GM19193 (cell line): Measurements from ENCODE around the gene UBAC1.

Experiments used
- POLR2A ChIP-seq: IDR thresholded peaks from 4 replicates; pipeline ENCODE4 v1.6.1; 2011; ENCODE audit not compliant: insufficient read depth, insufficient read length; ENCODE audit errors: extremely low read depth

Gene UBAC1

DNA sequence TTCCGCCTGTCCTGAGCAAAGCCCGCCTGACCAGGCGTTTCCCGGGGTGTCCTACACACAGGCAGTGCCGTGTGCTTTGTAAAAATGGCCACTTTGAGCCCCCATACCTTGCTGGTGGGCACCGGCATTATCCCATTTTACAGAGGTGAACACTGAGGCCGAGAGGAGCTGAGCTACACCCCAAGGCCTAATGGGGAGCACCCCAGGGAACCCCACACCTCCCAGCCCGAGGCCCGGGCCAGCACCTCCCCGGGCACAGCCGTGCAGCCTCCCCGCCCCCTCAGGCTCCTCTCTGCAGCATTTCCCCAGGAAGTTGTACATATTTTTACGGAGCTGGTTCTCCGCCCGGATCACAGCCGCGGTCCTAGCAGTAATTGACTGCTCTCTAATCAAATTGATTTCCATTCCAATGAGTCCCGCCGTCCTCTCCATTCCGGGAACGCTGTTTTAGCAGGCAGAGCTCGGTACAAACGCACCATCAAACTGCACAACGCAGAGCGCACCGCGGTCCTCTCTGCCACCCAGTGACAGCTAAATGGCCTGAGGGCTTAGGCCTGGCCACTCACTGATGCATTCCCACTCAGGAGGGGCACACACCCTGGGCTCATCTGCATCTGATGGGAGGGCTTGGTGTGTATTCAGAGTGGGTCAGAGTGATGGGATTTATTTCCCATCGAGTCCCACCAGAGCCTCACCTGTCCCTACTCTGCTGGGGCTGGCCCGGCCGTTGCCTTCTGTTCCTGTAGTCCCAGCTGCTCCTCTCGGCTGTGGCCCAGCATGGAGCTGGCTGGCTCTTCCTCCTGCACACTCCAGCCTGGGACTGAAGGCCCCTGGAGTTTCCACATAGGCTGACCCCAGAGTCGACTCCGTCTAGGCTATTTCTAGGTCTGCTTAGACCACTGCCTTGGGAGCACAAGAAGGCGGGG, 36.2 kb upstream of the UBAC1 start:
- no peak for TF ChIP-seq POLR2A

- TF ChIP-seq POLR2A = no peak
Observed at GRCh38 chr9:135995816-135996215, 34.6 kb upstream of the UBAC1 start.

GRCh38 chr9:135994501-135995192, 33.5 kb upstream of the UBAC1 start:
- TF ChIP-seq POLR2A = no peak

- no peak for TF ChIP-seq POLR2A
Observed at GRCh38 chr9:135993765-135994500, 32.8 kb upstream of the UBAC1 start.

DNA sequence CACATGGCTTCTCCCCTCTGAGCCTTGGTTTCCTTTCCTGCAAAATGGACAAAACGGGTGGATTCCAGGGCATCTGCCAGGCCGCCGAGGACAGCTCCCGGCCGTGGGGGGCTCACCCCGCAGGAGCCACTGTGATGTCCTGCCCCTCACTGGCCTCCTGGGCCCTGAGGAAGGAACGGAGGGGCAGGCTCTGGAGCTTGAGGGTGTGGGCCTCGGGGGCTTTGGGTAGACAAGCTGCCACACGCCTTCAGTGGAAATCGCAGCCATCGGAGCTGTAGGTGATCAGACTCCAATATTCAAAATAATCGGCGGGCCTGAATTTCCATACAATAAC, 32.2 kb upstream of the UBAC1 start:
- TF ChIP-seq POLR2A = no peak

DNA sequence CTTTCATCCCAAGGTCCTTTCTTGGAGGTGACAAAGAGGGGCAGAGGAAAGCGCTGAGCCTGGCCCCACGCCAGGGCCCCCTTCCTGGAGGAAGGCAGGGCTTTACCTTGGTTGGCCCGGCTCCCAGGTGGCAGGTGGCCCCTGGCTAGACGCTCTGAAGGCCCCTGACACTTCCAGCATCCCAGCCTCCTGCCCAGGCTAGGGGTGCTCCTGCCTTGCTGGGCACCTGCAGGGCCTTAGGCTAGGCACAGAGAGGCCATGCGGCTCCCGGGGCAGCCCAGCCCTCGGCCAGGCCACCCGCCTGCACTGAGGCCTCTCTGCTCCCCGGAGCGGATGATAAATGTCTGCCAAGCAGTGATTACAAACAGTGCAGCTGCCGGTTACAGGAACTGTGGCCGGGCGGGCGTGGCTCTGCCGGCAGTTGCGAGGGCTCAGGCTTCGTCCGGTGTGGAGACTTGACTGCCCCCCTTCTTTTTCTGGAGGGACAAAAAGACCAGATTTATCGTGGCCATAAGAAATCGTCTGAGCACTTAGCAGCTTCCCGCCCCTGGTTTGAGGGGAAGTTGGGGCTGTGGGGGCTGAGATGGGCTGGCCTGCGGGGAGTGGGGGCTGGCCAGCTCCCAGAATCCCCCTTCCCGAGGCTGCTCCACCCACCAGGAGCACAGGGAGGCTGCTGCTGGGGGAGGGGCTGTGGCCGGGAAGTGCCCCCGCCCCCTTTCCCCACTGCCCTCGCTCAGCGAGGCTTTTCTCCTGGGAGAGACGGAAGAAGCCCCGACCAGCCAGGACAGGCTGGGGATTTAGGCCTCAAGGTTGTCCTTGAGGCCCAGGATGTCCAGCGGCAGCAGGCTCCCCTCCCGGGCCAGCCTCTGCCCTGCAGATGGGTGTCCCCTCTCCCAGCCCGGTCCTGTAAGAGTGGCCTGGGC, 31.6 kb upstream of the UBAC1 start:
- TF ChIP-seq POLR2A = no peak

DNA sequence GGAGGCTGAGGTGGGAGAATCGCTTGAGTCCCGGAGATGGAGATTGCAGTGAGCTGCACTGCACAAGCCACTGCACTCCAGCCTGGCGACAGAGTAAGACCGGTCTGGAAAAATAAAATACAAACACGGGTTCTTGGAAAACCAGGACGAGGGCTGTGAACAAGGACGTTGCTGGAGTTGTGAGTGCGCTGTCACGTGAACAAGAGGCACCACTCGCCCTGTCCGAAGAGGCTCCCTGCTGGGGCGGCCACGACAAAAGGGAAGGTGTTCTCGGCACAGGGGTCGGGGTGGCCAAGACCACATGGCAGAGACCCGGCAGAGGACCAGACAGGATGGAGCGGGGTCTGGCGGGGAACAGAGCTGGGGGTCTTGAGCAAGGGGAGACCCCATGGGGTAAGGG, 30.6 kb upstream of the UBAC1 start:
- no peak for TF ChIP-seq POLR2A

DNA sequence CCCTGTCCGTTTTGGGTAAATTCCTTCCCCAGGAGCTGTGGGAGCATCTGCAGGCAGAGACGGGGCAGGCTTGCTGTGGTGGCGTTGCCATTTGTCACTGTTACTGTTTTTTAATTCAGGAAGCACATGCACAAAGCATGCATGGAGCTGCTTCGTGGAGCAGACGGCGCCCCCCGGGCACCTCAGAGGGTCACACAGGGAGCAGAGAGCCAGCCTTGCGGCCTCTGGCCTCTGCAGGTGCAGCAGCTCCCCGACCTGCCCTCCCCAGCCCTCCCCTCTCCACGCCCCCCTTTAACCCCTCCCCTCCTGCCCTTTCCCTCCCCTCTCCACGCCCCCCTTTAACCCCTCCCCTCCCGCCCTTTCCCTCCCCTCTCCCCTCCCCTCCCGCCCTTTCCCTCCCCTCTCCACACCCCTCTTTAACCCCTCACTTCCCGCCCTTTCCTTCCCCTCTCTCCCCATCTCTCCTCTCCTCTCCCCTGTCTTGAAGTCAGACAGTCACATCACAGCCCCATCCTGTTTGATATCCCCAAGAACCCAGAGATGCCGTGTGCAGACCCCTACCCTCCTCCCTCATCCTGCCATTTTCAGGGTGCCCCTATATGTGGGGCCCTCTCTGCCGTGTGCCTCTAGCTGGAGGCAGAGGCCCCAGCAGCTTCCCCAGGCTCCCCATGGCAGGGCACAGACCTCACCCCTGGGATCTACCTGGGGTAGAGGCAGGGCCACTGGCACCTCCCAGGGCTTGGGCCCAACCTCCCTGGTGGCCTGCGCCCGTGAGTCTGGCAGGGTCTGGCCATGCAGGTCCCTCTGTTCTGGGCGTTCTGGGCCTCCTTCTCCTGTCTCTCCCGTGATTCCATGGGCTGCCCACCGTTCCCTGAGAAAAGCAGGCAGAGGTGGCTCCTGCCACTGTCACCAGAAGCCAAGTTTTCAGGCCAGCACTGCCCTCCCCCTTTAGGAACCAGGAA, 29.6 kb upstream of the UBAC1 start:
- TF ChIP-seq POLR2A = no peak

DNA sequence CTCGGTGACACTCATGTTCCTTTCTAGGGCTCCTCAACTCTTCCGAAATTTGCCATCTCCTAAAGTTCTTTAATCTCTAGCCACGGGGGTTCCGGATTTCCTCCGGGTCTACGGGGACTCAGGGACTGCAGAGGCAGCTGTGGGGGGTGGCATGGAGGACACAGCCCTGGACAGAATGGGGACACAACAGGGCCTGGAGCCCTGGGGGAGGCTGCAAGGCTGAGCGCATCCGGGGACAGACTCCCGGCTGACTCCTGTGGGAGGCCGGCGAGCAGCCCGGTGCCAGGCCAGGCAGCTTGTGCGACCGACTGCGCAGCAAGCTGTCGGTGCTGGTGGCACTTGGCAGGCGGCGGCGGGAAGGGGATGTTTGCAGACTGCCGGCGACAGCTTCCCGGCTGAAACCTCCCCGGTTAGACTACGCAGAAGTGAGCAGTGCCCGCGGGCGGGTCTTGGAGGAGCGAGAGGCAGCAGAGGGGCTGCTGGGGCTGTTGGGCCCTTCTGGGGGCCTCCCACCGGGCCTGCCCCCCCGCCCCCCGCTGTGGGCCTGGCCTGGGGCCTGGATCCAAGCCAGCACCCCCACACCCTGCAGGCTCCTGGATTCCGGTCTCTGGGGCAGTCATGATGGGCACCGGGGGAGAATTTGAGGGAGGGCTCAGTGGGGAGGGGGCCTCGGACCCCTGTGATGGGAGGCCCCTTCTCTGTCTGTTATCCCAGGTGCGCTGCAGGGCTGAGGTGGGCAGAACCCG, 28.7 kb upstream of the UBAC1 start:
- no peak for TF ChIP-seq POLR2A

DNA sequence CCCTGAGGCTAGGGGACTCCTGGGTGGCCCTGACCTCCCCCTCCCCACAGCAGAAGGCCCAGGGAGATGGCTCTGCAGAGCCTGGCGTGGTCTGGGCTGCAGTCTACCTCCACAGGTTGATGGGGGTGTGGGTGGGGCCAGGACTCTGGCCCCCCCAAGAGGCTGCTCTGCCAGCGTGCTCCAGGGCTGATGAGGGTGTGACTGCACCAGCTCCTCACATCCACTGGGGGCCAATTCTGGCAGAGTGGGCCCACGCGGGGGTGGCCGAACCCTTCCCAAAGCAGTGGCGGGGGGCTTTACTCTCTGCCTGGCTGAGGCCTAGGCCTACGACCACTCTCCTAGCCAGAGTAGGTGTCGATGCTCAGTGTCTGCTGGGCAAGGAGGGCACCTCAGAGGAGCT, 28.0 kb upstream of the UBAC1 start:
- no peak for TF ChIP-seq POLR2A

- TF ChIP-seq POLR2A = no peak
Observed at GRCh38 chr9:135988493-135988892, 27.3 kb upstream of the UBAC1 start.

DNA sequence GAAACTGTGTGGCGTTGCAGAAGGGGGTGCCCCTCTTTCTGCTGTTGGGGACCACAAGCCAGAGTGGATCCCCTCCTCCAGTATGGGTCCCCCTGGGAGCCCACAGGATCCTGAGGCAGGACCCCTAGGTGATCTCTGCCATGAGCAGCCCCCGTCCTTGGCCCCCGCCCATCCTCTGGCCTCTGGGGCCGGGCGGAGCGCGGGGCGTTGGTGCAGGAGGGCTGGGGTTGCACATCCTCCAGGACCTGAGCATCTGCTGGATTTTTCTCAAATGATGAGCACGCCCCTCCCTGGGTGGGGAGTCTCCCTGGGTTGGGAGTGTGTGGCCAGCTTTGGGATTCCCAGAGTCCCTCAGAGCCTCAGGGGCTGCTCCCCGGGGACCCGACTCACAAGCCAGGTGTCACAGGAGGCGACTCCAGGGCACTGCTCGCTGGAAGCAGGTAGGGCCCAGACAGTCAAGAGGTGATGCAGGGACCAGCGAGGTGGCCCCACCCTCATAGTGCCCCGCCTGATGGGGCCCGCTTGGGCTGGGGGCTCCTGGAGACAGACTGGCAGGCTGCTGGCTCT, 26.7 kb upstream of the UBAC1 start:
- no peak for TF ChIP-seq POLR2A
